ENCODE measurements around the gene SFRP2. TPM values are rescaled to one million over a fixed set of nuclear protein-coding genes. Genes with fewer than 3 reads are reported as not detected.

Gene SFRP2
- total and polyA plus RNA-seq, 10 of the 15 experiments (the other 5 are each of a cell fraction or from before 2014, with no cell fraction given), result 0.11 to 0.33 (median 0.16) TPM; not detected in 7

DNA sequence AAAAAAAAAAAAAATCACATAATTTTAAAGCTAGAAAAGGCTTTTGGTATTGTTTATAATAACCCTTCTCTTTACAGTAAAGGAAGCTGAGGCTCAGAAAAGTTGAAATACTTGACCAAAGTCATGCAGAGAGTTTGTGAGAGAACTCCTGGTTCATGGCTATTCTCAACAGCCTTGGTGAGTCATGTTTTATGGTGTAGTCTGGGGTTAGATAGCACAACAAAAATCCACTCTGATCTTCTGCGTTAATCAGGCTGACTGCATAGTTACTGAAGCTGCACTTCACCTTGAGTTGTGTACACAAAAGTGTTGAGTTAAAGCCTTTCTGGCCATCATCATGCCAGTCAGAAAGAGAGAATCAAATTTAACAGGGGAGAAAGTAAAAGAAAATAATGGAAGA is 19.3 kb upstream of the SFRP2 start:
- WGBS (ENCODE audit: insufficient coverage, insufficient replicate concordance, low lambda C conversion rate, missing lambda C conversion rate), result 32% methylated on average over 1 of the region's 1 CpG
- in situ Hi-C loops (cut with MboI) (no loop called here), intact Hi-C loops (cut with micrococcal nuclease; ENCODE audit: unreplicated experiment) (no loop called here)
- ChIA-PET RAD21 (ENCODE audit: unreplicated experiment) (no interaction called here), SMC1A (ENCODE audit: uncharacterized antibody, unreplicated experiment) (no interaction called here), POLR2A (no interaction called here), CTCF (no interaction called here)
- H3K9me3 ChIP-seq (replicated peaks; ENCODE audit: control insufficient read depth, insufficient read depth, low read length), result no peaks in the 10 kb centered on the region; the same call in 2 of the 3 replicates
- no peak overlapping the region for H2AFZ ChIP-seq (ENCODE audit: control insufficient read depth, low read depth, low read length)
- H3K9ac ChIP-seq (ENCODE audit: control insufficient read depth, insufficient read depth, low read length), result no peak overlapping the region
- H3K27me3 ChIP-seq (replicated peaks in 1 of 2; ENCODE audit: control insufficient read depth in 2 of 2, insufficient read depth in 2 of 2, low read length in 1 of 2), result no peaks in the 10 kb centered on the region
- BruUV-seq (replicated peaks), result no TSS peak
- no peak overlapping the region for H3K27ac ChIP-seq (ENCODE audit: control insufficient read depth, insufficient read depth)
- no peaks in the 10 kb centered on the region for H4K20me1 ChIP-seq (ENCODE audit: control insufficient read depth, insufficient read depth)
- H3K79me2 ChIP-seq (ENCODE audit: control insufficient read depth, insufficient read depth, low read length), result no peaks in the 10 kb centered on the region
- H3K4me3 ChIP-seq, result no peak overlapping the region
- FAIRE-seq, result no peak
- no peaks in the 10 kb centered on the region for H3K36me3 ChIP-seq (ENCODE audit: control insufficient read depth in 2 of 2, insufficient read depth in 2 of 2, low read length in 1 of 2)
- ATAC-seq, result no peak
- DNase-seq (ENCODE audit: low read depth, low spot score), result no peak
- H3K4me1 ChIP-seq (ENCODE audit: control insufficient read depth, insufficient read depth, low read length), result no peaks in the 10 kb centered on the region
- TF ChIP-seq, protein P1, sequence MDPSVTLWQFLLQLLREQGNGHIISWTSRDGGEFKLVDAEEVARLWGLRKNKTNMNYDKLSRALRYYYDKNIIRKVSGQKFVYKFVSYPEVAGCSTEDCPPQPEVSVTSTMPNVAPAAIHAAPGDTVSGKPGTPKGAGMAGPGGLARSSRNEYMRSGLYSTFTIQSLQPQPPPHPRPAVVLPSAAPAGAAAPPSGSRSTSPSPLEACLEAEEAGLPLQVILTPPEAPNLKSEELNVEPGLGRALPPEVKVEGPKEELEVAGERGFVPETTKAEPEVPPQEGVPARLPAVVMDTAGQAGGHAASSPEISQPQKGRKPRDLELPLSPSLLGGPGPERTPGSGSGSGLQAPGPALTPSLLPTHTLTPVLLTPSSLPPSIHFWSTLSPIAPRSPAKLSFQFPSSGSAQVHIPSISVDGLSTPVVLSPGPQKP (IDR thresholded peaks at IDR 0.05; ENCODE audit: low read depth, low read length), result no peak
- no peak for TF ChIP-seq HCFC1 (IDR thresholded peaks at IDR 0.05; ENCODE audit: low read length)
- TF ChIP-seq, protein P2, sequence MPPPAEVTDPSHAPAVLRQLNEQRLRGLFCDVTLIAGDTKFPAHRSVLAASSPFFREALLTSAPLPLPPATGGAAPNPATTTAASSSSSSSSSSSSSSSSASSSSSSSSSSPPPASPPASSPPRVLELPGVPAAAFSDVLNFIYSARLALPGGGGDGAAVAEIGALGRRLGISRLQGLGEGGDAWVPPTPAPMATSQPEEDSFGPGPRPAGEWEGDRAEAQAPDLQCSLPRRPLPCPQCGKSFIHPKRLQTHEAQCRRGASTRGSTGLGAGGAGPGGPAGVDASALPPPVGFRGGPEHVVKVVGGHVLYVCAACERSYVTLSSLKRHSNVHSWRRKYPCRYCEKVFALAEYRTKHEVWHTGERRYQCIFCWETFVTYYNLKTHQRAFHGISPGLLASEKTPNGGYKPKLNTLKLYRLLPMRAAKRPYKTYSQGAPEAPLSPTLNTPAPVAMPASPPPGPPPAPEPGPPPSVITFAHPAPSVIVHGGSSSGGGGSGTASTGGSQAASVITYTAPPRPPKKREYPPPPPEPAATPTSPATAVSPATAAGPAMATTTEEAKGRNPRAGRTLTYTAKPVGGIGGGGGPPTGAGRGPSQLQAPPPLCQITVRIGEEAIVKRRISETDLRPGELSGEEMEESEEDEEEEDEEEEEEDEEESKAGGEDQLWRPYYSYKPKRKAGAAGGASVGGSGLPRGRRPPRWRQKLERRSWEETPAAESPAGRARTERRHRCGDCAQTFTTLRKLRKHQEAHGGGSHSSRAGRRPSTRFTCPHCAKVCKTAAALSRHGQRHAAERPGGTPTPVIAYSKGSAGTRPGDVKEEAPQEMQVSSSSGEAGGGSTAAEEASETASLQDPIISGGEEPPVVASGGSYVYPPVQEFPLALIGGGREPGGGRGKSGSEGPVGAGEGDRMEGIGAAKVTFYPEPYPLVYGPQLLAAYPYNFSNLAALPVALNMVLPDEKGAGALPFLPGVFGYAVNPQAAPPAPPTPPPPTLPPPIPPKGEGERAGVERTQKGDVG (CRISPR knock-in tag; IDR thresholded peaks at IDR 0.05), result no peak
- no peak for TF ChIP-seq MTA2 (IDR thresholded peaks at IDR 0.05; ENCODE audit: low read depth)
- TF ChIP-seq PAX5 (IDR thresholded peaks at IDR 0.05; ENCODE audit: borderline replicate concordance, low read depth, low read length), result no peak
- TF ChIP-seq, protein P3, sequence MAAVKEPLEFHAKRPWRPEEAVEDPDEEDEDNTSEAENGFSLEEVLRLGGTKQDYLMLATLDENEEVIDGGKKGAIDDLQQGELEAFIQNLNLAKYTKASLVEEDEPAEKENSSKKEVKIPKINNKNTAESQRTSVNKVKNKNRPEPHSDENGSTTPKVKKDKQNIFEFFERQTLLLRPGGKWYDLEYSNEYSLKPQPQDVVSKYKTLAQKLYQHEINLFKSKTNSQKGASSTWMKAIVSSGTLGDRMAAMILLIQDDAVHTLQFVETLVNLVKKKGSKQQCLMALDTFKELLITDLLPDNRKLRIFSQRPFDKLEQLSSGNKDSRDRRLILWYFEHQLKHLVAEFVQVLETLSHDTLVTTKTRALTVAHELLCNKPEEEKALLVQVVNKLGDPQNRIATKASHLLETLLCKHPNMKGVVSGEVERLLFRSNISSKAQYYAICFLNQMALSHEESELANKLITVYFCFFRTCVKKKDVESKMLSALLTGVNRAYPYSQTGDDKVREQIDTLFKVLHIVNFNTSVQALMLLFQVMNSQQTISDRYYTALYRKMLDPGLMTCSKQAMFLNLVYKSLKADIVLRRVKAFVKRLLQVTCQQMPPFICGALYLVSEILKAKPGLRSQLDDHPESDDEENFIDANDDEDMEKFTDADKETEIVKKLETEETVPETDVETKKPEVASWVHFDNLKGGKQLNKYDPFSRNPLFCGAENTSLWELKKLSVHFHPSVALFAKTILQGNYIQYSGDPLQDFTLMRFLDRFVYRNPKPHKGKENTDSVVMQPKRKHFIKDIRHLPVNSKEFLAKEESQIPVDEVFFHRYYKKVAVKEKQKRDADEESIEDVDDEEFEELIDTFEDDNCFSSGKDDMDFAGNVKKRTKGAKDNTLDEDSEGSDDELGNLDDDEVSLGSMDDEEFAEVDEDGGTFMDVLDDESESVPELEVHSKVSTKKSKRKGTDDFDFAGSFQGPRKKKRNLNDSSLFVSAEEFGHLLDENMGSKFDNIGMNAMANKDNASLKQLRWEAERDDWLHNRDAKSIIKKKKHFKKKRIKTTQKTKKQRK (IDR thresholded peaks at IDR 0.05; ENCODE audit: low read depth, low read length), result no peak
- no peak for TF ChIP-seq KDM1A (IDR thresholded peaks at IDR 0.05; ENCODE audit: borderline replicate concordance)
- TF ChIP-seq, protein P4, sequence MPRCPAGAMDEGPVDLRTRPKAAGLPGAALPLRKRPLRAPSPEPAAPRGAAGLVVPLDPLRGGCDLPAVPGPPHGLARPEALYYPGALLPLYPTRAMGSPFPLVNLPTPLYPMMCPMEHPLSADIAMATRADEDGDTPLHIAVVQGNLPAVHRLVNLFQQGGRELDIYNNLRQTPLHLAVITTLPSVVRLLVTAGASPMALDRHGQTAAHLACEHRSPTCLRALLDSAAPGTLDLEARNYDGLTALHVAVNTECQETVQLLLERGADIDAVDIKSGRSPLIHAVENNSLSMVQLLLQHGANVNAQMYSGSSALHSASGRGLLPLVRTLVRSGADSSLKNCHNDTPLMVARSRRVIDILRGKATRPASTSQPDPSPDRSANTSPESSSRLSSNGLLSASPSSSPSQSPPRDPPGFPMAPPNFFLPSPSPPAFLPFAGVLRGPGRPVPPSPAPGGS (IDR thresholded peaks at IDR 0.05; ENCODE audit: borderline replicate concordance, insufficient read depth, low read depth, low read length, poor library complexity, severe bottlenecking), result no peak
- TF ChIP-seq, protein P5, sequence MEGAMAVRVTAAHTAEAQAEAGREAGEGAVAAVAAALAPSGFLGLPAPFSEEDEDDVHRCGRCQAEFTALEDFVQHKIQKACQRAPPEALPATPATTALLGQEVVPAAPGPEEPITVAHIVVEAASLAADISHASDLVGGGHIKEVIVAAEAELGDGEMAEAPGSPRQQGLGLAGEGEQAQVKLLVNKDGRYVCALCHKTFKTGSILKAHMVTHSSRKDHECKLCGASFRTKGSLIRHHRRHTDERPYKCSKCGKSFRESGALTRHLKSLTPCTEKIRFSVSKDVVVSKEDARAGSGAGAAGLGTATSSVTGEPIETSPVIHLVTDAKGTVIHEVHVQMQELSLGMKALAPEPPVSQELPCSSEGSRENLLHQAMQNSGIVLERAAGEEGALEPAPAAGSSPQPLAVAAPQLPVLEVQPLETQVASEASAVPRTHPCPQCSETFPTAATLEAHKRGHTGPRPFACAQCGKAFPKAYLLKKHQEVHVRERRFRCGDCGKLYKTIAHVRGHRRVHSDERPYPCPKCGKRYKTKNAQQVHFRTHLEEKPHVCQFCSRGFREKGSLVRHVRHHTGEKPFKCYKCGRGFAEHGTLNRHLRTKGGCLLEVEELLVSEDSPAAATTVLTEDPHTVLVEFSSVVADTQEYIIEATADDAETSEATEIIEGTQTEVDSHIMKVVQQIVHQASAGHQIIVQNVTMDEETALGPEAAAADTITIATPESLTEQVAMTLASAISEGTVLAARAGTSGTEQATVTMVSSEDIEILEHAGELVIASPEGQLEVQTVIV (IDR thresholded peaks at IDR 0.05; ENCODE audit: borderline replicate concordance, partially characterized antibody), result no peak
- no peak for TF ChIP-seq POLR2AphosphoS2 (IDR thresholded peaks at IDR 0.05; ENCODE audit: low read depth, low read length)
- TF ChIP-seq ZSCAN29 (IDR thresholded peaks at IDR 0.05), result no peak
- no peak overlapping the region for H3K4me2 ChIP-seq (ENCODE audit: control insufficient read depth, insufficient read depth)
